ENCODE results near the gene TFIP11.

The TFIP11 gene

GRCh38 chr22:26448941-26449340 is 63.3 kb downstream of the TFIP11 start:
- TF ChIP-seq MYC (IDR thresholded peaks at IDR 0.05; ENCODE audit: low read depth, low read length) (no peak), MAX (IDR thresholded peaks at IDR 0.05; ENCODE audit: low read depth, low read length) (no peak), CTCF (IDR thresholded peaks at IDR 0.05; ENCODE audit: low read depth, low read length) (no peak), POLR2A (IDR thresholded peaks at IDR 0.05; ENCODE audit: extremely low read depth, insufficient read length) (no peak)

DNA sequence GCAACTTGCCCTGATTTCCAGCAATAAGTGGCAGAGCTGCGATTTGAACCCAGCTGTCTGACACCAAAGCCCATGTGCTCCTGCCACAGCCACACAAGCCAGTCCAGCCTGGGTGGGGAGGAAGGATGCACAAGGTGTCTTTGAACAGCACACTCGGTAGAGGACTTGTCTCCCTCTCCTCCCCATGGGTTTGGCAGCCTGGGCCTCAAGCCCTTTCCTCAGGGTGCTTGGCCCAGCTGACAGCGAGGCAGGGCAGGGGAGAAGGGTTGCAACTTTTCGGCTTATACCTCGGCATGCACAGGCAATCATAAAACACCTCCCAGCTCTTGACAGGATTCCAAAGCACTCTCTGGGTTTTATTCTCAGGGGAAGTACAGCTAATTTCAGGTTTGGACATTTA is 63.9 kb downstream of the TFIP11 start:
- DNase-seq (ENCODE audit: low read depth), result no peak
- TF ChIP-seq POLR2A (IDR thresholded peaks at IDR 0.05; ENCODE audit: extremely low read depth, insufficient read length), result no peak
- TF ChIP-seq MYC (IDR thresholded peaks at IDR 0.05; ENCODE audit: low read depth, low read length), result no peak
- TF ChIP-seq CTCF (IDR thresholded peaks at IDR 0.05; ENCODE audit: low read depth, low read length), result no peak
- no peak for TF ChIP-seq MAX (IDR thresholded peaks at IDR 0.05; ENCODE audit: low read depth, low read length)
- no peak overlapping the region for H3K4me3 ChIP-seq (ENCODE audit: low read depth, low read length)

More at GRCh38 chr22:26448941-26449340, 63.3 kb downstream of the TFIP11 start:
- H3K4me3 ChIP-seq (ENCODE audit: low read depth, low read length), result no peak overlapping the region
- DNase-seq (ENCODE audit: low read depth), result no peak

GRCh38 chr22:26447584-26448329 is 64.5 kb downstream of the TFIP11 start:
- DNase-seq (ENCODE audit: low read depth), result no peak
- no peak overlapping the region for H3K4me3 ChIP-seq (ENCODE audit: low read depth, low read length)
- TF ChIP-seq MYC (IDR thresholded peaks at IDR 0.05; ENCODE audit: low read depth, low read length) (no peak), CTCF (IDR thresholded peaks at IDR 0.05; ENCODE audit: low read depth, low read length) (no peak), MAX (IDR thresholded peaks at IDR 0.05; ENCODE audit: low read depth, low read length) (no peak), POLR2A (IDR thresholded peaks at IDR 0.05; ENCODE audit: extremely low read depth, insufficient read length) (no peak)

- no peak for TF ChIP-seq CTCF (IDR thresholded peaks at IDR 0.05; ENCODE audit: low read depth, low read length)
- TF ChIP-seq POLR2A (IDR thresholded peaks at IDR 0.05; ENCODE audit: extremely low read depth, insufficient read length), result no peak
- no peak for TF ChIP-seq MYC (IDR thresholded peaks at IDR 0.05; ENCODE audit: low read depth, low read length)
- no peak for TF ChIP-seq MAX (IDR thresholded peaks at IDR 0.05; ENCODE audit: low read depth, low read length)
- DNase-seq (ENCODE audit: low read depth), result no peak
- no peak overlapping the region for H3K4me3 ChIP-seq (ENCODE audit: low read depth, low read length)
Observed at GRCh38 chr22:26446808-26447515, 65.3 kb downstream of the TFIP11 start.

DNA sequence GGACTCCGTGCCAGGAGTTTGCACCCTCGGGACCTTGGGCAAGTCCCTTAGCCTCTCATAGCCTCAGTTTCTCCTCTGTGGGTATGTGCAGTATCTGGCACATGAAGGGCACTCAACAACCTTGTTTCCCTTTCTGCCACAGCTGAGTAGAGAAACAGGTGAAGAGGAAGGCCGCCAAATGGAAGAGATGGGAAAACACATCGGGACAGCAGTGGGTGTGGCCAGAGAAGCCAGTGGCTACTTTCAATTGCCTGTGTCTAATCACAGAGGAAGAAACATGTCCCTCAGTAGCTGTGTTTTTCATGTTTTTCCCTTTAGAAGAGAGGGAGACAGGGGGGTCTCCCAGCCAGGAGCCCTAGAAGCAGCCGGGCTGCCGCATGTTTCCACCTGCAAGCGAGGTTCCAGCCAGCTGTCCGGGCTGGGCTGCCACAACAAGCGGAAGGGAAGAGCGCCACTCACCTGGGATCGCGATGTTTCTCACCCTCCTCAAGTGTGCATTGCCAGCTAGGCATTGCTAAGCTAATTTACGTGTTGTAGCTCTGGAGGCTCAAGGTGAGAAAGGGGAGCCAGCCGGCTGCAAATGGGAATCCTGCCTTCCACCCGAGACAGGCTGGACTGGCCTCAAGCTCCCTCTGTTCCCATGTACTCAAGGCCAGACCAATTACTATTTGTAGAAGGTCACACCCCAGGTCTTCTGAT is 66.5 kb downstream of the TFIP11 start:
- no peak for DNase-seq (ENCODE audit: low read depth)
- TF ChIP-seq MYC (IDR thresholded peaks at IDR 0.05; ENCODE audit: low read depth, low read length) (no peak), POLR2A (IDR thresholded peaks at IDR 0.05; ENCODE audit: extremely low read depth, insufficient read length) (no peak), CTCF (IDR thresholded peaks at IDR 0.05; ENCODE audit: low read depth, low read length) (no peak)
- H3K4me3 ChIP-seq (ENCODE audit: low read depth, low read length), result no peak overlapping the region

Measured in NB4 (cell line).